ENCODE results near the gene RECQL5.

DNA sequence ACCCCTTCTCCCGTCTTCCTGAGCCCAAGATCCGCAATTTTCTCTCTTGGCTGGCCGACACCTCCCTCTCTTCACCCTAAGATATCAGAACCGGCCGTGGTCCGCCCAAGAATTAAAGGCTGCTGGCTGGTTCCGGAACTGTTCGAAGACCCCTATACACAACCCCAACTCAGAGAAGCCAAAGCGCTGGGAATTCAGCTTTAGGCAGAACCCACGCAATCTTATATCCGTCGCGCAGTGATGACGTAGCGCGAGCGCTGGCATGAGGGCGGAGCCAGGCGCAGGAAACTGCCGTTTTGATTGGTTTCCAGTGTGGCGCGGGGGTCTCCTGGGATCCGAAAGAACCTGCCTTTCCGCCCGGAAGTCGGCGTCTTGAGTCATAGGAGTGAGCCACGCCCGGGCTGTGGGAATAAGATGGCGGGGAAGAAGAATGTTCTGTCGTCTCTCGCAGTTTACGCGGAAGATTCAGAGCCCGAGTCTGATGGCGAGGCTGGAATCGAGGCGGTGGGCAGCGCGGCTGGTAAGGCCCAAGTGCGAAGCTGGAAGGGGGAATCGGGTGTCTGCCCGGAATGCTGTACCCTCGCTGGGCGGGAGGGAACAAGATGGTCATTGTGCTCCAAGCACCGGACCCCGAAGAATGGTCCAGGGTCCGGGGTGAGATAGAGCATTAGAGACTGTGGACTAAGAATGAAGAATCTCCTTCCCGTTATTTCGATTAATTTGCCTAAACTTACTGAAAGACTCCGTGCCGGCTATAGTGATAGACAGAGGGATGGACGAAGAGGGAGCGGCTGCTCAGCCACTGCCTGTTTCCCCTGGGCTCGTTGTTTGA lies at the start of gene RECQL5, which contains the start of gene SAP30BP:
- TF ChIP-seq SP2 (IDR thresholded peaks at IDR 0.05; ENCODE audit: low read length) (no peak), YY1 (IDR thresholded peaks at IDR 0.05; ENCODE audit: low read depth, low read length) (peak; percentile 96), POLR2A (IDR thresholded peaks at IDR 0.05; ENCODE audit: control extremely low read depth in 1 of 2, low read depth in 2 of 2, low read length in 2 of 2) (peak; percentile 79 to 88), GABPA (IDR thresholded peaks at IDR 0.05; ENCODE audit: borderline replicate concordance, insufficient read depth, low read length) (peak; percentile 73; the same call in 1 of the 2 replicates), EP300 (IDR thresholded peaks at IDR 0.05; ENCODE audit: borderline replicate concordance in 1 of 2, low read depth in 2 of 2, low read length in 2 of 2) (no peak), EZH2 (IDR thresholded peaks at IDR 0.05; ENCODE audit: low read depth, low read length, severe bottlenecking) (no peak), NRF1 (IDR thresholded peaks at IDR 0.05; ENCODE audit: low read depth, low read length) (no peak), SIRT6 (IDR thresholded peaks at IDR 0.05; ENCODE audit: low read length) (no peak), TCF12 (IDR thresholded peaks at IDR 0.05; ENCODE audit: low read depth, low read length) (no peak), PHF8 (conservative IDR thresholded peaks at IDR 0.05; ENCODE audit: low read depth, low read length) (peak; percentile 95)
- TF ChIP-seq, protein P1, sequence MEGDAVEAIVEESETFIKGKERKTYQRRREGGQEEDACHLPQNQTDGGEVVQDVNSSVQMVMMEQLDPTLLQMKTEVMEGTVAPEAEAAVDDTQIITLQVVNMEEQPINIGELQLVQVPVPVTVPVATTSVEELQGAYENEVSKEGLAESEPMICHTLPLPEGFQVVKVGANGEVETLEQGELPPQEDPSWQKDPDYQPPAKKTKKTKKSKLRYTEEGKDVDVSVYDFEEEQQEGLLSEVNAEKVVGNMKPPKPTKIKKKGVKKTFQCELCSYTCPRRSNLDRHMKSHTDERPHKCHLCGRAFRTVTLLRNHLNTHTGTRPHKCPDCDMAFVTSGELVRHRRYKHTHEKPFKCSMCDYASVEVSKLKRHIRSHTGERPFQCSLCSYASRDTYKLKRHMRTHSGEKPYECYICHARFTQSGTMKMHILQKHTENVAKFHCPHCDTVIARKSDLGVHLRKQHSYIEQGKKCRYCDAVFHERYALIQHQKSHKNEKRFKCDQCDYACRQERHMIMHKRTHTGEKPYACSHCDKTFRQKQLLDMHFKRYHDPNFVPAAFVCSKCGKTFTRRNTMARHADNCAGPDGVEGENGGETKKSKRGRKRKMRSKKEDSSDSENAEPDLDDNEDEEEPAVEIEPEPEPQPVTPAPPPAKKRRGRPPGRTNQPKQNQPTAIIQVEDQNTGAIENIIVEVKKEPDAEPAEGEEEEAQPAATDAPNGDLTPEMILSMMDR (IDR thresholded peaks at IDR 0.05; ENCODE audit: control extremely low read depth in 1 of 3, insufficient read depth in 1 of 3, low read depth in 1 of 3, low read length in 3 of 3), result no peak
- TF ChIP-seq, protein P2, sequence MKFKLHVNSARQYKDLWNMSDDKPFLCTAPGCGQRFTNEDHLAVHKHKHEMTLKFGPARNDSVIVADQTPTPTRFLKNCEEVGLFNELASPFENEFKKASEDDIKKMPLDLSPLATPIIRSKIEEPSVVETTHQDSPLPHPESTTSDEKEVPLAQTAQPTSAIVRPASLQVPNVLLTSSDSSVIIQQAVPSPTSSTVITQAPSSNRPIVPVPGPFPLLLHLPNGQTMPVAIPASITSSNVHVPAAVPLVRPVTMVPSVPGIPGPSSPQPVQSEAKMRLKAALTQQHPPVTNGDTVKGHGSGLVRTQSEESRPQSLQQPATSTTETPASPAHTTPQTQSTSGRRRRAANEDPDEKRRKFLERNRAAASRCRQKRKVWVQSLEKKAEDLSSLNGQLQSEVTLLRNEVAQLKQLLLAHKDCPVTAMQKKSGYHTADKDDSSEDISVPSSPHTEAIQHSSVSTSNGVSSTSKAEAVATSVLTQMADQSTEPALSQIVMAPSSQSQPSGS (IDR thresholded peaks at IDR 0.05; ENCODE audit: low read length), result 0 out of 2 replicates have a peak, but pooled peaks have one; percentile 17

Data from H1 (cell line).